Left lobe of liver (tissue), 2 donors: ENCODE data around the gene CEMIP. TPM values are rescaled to one million over a fixed set of nuclear protein-coding genes. Genes with fewer than 3 reads are reported as not detected.

Experiments
- ATAC-seq: fragments of 200-7000 bp; cut with Tn5 transposase; one replicate; pipeline ENCODE4 v1.9.1; 2020; ENCODE audit warnings: mild to moderate bottlenecking, moderate library complexity
- DNase-seq: peaks from one replicate; pipeline ENCODE4 v3.0.0-alpha.2; 2020; ENCODE audit warnings: low spot score
- total RNA-seq: library from RNA; stranded (reverse); gene quantifications from one replicate; pipeline ENCODE4 v1.2.1, GENCODE V29; 2021
- donor health status: DM: no; HTN: no; CAD: no; lungs with moderate emphysema.
- donor health status: DM: no; HTN: yes; CAD: no.

Gene CEMIP
- total RNA-seq, 1 donor from 2014 or later = 0.50 TPM

GRCh38 chr15:80780416-80781221 lies 1.4 kb downstream of the CEMIP start:
- peak; percentile 6 for ATAC-seq
- DNase-seq = no peak

GRCh38 chr15:80783260-80783659 lies 4.1 kb downstream of the CEMIP start:
- no peak for ATAC-seq

GRCh38 chr15:80785335-80785734 lies 6.2 kb downstream of the CEMIP start:
- ATAC-seq (no peak), DNase-seq (no peak)

More at GRCh38 chr15:80783260-80783659, 4.1 kb downstream of the CEMIP start:
- DNase-seq = no peak

- no peak for DNase-seq
- ATAC-seq = no peak
These were observed 6.7 kb downstream of the CEMIP start for GRCh38 chr15:80785811-80786354.

GRCh38 chr15:80787316-80787715 lies 8.1 kb downstream of the CEMIP start:
- DNase-seq (no peak), ATAC-seq (no peak)

GRCh38 chr15:80788536-80788935 lies 9.4 kb downstream of the CEMIP start:
- ATAC-seq = no peak
- DNase-seq = no peak

GRCh38 chr15:80789296-80789695 lies 10.1 kb downstream of the CEMIP start:
- DNase-seq = no peak
- ATAC-seq = no peak

- no peak for ATAC-seq
- DNase-seq = no peak
These were observed 10.6 kb downstream of the CEMIP start for GRCh38 chr15:80789796-80790195.

GRCh38 chr15:80790236-80790635 lies 11.1 kb downstream of the CEMIP start:
- DNase-seq (no peak), ATAC-seq (no peak)

GRCh38 chr15:80791004-80791403 lies 11.8 kb downstream of the CEMIP start:
- ATAC-seq (no peak), DNase-seq (no peak)

- DNase-seq (no peak), ATAC-seq (no peak)
These were observed 17.2 kb downstream of the CEMIP start for GRCh38 chr15:80796407-80796806.

GRCh38 chr15:80798911-80799310 lies 19.7 kb downstream of the CEMIP start:
- ATAC-seq (no peak), DNase-seq (no peak)

GRCh38 chr15:80800067-80800466 lies 20.9 kb downstream of the CEMIP start:
- DNase-seq (no peak), ATAC-seq (no peak)

GRCh38 chr15:80801891-80802680 lies 22.9 kb downstream of the CEMIP start:
- ATAC-seq (no peak), DNase-seq (no peak)

- ATAC-seq = no peak
- no peak for DNase-seq
These were observed 24.7 kb downstream of the CEMIP start for GRCh38 chr15:80803580-80804525.

- no peak for DNase-seq
- no peak for ATAC-seq
These were observed 25.9 kb downstream of the CEMIP start for GRCh38 chr15:80804970-80805495.

- no peak for ATAC-seq
- no peak for DNase-seq
These were observed 32.7 kb downstream of the CEMIP start for GRCh38 chr15:80811781-80812315.

GRCh38 chr15:80815106-80815505 lies 35.9 kb downstream of the CEMIP start:
- no peak for ATAC-seq
- no peak for DNase-seq

GRCh38 chr15:80816049-80816653 lies 37.0 kb downstream of the CEMIP start:
- DNase-seq = no peak
- no peak for ATAC-seq

GRCh38 chr15:80816936-80817335 lies 37.8 kb downstream of the CEMIP start:
- no peak for DNase-seq

More at GRCh38 chr15:80816936-80817335, 37.8 kb downstream of the CEMIP start:
- no peak for ATAC-seq
